Epithelial cell of proximal tubule (primary cell): ENCODE data around the gene MST1R. TPM values are rescaled to one million over a fixed set of nuclear protein-coding genes. Genes with fewer than 3 reads are reported as not detected.
"Not testable (repeated sequence)": the region's sequence is repeated elsewhere in the genome, so short reads cannot be mapped to it uniquely, and the experiment has no call there.

ENCODE experiments used
- DNase-seq: peaks from one replicate; pipeline ENCODE4 v3.0.0-alpha.2; 2011; ENCODE audit warnings: low read depth
- H3K4me3 ChIP-seq: 2 replicates; pipeline ENCODE4 v1.5.1; 2011; ENCODE audit warnings: low read depth, mild to moderate bottlenecking, low read length
- total RNA-seq: library from RNA; depleted of rRNA; stranded (reverse); fragments of >200 nt; gene quantifications from 2 replicates; pipeline ENCODE4 v1.2.3, GENCODE V29; 2015
- TF ChIP-seq, protein P1 (sequence below): conservative IDR thresholded peaks from 2 replicates; pipeline ENCODE4 v1.5.1; 2012; ENCODE audit warnings: low read depth, mild to moderate bottlenecking, low read length

Gene MST1R
- total RNA-seq, 1 donor from 2014 or later: 5.3 TPM

DNA sequence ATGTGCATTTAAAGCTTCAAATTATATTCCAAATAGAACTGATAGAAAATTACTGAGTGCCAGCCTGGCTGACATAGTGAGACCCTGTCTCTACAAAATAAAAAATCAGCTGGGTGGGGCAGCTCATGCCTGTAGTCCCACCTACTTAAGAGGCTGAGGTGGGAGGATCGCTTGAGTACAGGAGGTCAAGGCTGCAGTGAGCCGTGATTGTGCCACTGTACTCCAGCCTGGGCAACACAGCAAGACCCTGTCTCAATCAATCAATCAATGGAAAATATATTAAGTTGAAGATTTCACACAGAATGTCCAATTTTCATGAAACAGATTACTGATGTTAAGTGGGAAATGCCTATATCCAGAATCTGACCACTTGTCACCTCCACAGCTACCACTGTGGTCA lies 21.8 kb upstream of the MST1R start:
- TF ChIP-seq, protein P1, sequence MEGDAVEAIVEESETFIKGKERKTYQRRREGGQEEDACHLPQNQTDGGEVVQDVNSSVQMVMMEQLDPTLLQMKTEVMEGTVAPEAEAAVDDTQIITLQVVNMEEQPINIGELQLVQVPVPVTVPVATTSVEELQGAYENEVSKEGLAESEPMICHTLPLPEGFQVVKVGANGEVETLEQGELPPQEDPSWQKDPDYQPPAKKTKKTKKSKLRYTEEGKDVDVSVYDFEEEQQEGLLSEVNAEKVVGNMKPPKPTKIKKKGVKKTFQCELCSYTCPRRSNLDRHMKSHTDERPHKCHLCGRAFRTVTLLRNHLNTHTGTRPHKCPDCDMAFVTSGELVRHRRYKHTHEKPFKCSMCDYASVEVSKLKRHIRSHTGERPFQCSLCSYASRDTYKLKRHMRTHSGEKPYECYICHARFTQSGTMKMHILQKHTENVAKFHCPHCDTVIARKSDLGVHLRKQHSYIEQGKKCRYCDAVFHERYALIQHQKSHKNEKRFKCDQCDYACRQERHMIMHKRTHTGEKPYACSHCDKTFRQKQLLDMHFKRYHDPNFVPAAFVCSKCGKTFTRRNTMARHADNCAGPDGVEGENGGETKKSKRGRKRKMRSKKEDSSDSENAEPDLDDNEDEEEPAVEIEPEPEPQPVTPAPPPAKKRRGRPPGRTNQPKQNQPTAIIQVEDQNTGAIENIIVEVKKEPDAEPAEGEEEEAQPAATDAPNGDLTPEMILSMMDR: no peak
- no peak overlapping the region for H3K4me3 ChIP-seq
- DNase-seq: no peak

DNA sequence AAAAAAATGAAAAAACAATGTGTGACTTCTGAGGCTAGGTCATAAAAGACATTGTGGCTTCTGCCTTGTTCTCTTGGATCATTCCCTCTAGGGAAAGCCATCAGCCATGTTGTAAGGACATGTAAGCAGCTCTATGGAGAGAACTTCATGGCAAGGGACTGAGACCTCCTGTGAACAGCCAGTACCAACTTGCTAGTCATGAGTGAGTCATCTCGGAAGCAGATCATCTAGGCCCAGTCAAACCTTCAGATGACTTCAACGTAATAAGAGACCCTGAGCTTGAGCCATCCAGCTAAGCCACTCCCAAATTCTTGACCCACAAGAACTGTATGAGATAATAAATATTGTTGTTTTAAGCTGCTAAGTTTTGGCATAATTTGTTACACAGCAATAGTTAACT lies 21.0 kb upstream of the MST1R start:
- H3K4me3 ChIP-seq: no peak overlapping the region
- TF ChIP-seq, protein P1: no peak
- DNase-seq: no peak

DNA sequence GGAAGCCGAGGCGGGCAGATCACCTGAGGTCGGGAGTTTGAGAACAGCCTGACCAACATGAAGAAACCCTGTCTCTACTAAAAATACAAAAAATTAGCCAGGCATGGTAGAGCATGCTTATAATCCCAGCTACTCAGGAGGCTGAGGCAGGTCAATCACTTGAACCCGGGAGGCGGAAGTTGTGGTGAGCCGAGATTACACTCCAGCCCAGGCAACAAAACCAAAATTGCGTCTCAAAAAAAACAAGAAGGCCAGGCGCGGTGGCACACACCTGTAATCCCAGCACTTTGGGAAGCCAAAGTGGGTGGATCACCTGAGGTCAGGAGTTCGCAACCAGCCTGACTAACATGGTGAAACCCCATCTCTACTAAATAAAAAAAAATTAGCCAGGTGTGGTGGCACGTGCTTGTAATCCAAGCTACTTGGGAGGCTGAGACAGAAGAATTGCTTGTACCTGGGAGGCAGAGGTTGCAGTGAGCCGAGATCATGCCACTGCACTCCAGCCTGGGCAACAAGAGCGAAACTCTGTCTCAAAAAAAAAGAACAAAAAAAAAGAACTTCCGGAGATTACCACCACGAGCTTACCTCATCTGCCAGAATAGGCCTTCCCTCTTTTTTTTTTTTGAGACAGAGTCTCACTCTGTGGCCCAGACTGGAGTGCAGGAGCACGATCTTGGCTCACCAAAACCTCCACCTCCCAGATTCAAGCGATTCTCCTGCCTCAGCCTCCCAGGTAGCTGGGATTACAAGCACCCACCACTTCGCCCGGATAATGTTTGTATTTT lies 14.3 kb upstream of the MST1R start:
- DNase-seq: not testable (repeated sequence)

DNA sequence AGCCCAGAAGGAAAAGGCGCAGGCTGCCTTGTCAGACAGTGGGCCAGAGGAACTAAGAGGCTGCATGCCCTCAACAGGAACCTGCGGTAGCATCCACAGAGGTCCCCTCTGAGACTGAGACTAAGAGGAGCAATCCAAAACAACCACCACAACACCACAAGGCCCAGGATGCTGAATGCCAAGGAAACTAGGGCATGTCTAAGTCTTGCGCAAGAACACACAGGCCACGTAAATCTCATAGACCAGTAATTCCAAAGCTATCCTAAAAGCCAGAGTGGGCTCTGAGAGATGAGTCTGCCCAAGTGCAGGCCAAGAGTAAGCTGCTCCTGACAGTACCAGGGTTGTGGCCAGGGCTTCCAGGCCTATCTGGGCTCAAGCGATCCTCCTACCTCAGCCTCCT lies 13.0 kb upstream of the MST1R start:
- TF ChIP-seq, protein P1: no peak
- no peak for DNase-seq
- H3K4me3 ChIP-seq: no peak overlapping the region

More for the DNA sequence above, 14.3 kb upstream of the MST1R start:
- not testable (repeated sequence) for H3K4me3 ChIP-seq

DNA sequence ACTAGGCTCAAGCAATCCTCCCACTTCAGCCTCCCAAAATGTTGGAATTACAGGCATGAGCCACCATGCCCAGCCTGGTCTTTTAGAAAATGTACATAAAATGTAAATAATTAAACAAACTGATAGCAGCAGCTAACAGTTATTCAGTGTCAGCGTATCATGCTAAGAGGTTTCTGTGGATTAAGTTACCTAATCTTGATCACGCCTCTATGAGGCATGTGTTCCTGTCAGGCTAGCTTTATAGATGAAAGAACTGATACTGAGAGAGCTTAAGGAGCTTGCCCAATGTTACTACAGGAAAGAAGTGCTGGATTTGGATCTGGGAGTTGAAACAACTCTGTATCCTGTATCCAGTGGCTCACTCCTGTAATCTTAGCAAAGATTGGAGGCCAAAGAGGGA lies 11.2 kb upstream of the MST1R start:
- TF ChIP-seq, protein P1: no peak
- no peak overlapping the region for H3K4me3 ChIP-seq
- DNase-seq: no peak

DNA sequence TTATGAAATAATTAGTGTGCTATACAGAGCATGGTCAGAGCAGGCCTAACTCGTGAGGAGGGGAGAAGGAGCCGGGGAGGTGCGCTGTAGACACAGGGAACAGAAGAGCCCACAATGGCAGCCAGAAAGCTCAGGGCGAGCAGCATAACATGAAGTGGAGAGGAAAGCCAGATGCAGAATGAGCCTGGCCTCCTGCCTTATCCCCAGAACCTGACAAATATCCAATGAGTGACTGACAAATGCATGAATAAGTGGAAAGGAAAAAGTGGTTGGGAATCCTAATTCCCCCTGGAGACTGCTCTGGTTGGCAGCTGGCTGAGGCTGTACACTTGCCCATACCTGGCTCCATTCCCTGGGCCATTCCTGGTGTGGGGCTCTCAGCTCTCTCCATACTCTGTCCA lies 9.2 kb upstream of the MST1R start:
- DNase-seq: no peak
- TF ChIP-seq, protein P1: no peak

DNA sequence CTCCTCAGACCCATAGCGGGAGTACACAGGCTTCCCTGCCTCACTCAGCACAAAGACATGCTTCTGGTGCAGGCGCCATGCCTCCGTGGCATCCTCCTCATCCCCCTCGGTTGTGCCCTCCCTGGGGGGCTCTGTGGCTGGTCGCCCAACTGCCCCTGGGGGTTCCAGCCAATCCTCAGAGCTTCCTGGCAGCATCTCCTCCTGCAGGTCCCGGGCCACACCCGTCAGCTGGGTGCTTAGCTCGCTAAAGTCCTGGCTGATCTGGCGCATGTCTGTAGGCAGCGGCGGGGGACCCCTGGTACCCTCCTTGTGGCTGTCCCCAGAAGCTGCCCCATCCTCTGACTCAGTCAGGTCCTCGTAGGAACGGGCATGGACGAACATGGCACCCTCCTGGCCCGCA lies 7.9 kb upstream of the MST1R start:
- H3K4me3 ChIP-seq: no peak overlapping the region
- DNase-seq: no peak
- TF ChIP-seq, protein P1: no peak

More for the DNA sequence above, 9.2 kb upstream of the MST1R start:
- no peak overlapping the region for H3K4me3 ChIP-seq
